ENCODE data around the gene KANSL2.
"Not testable (repeated sequence)": the region's sequence is repeated elsewhere in the genome, so short reads cannot be mapped to it uniquely, and the experiment has no call there.

Gene KANSL2

GRCh38 chr12:48681710-48682532 is at the start of gene KANSL2:
KANSL2 (minus strand) TSS chr12:48682238; CDS start chr12:48681632, 606 bp downstream.
- DNase-seq = peak; percentile 99

GRCh38 chr12:48728807-48729206 is 46.8 kb upstream of the KANSL2 start:
- no peak for DNase-seq

GRCh38 chr12:48720737-48721136 is 38.7 kb upstream of the KANSL2 start:
- not testable (repeated sequence) for DNase-seq

GRCh38 chr12:48720171-48720570 is 38.1 kb upstream of the KANSL2 start:
- not testable (repeated sequence) for DNase-seq

GRCh38 chr12:48719002-48719401 is 37.0 kb upstream of the KANSL2 start:
- DNase-seq = not testable (repeated sequence)

- no peak for DNase-seq
Measured at GRCh38 chr12:48717252-48717695, 35.2 kb upstream of the KANSL2 start.

- peak; percentile 100 for DNase-seq
Measured at GRCh38 chr12:48716493-48717251, 34.6 kb upstream of the KANSL2 start, which contains the start of gene CCNT1. CCNT1 (minus strand) TSS chr12:48716707; CDS start chr12:48716675, 32 bp downstream.

GRCh38 chr12:48716168-48716492 is 34.1 kb upstream of the KANSL2 start:
- no peak for DNase-seq

- DNase-seq = no peak
Measured at GRCh38 chr12:48712209-48712608, 30.2 kb upstream of the KANSL2 start.

GRCh38 chr12:48698822-48699221 is 16.8 kb upstream of the KANSL2 start:
- DNase-seq = not testable (repeated sequence)

GRCh38 chr12:48696626-48697025 is 14.6 kb upstream of the KANSL2 start:
- no peak for DNase-seq

- DNase-seq = no peak
Measured at GRCh38 chr12:48695859-48696258, 13.8 kb upstream of the KANSL2 start.

- no peak for DNase-seq
Measured at GRCh38 chr12:48694038-48694437, 12.0 kb upstream of the KANSL2 start.

- no peak for DNase-seq
Measured at GRCh38 chr12:48693572-48693971, 11.5 kb upstream of the KANSL2 start.

GRCh38 chr12:48691826-48692487 is 9.9 kb upstream of the KANSL2 start:
- DNase-seq = no peak

GRCh38 chr12:48690990-48691389 is 9.0 kb upstream of the KANSL2 start:
- no peak for DNase-seq

- DNase-seq = no peak
Measured at GRCh38 chr12:48690436-48690835, 8.4 kb upstream of the KANSL2 start.

GRCh38 chr12:48688836-48689235 is 6.8 kb upstream of the KANSL2 start:
- DNase-seq = no peak

- DNase-seq = no peak
Measured at GRCh38 chr12:48687592-48687991, 5.6 kb upstream of the KANSL2 start.

- no peak for DNase-seq
Measured at GRCh38 chr12:48686615-48687334, 4.7 kb upstream of the KANSL2 start.

- DNase-seq = no peak
Measured at GRCh38 chr12:48686037-48686595, 4.1 kb upstream of the KANSL2 start.

- no peak for DNase-seq
Measured at GRCh38 chr12:48683534-48683933, 1.5 kb upstream of the KANSL2 start.

Measured in NCI-H774 (cell line).